ENCODE data around the gene SSH2. TPM values are rescaled to one million over a fixed set of nuclear protein-coding genes. Genes with fewer than 3 reads are reported as not detected.

The SSH2 gene
- total RNA-seq, result 37.6 TPM

GRCh38 chr17:29929533-29930408 lies at the start of gene SSH2:
SSH2 (minus strand) TSS chr17:29930228; CDS start chr17:29930000, 228 bp downstream.
- Histone ChIP-seq H3K27me3 (no peaks in the 10 kb centered on the region), H3K27ac (peak within 1 kb of the TSS; percentile 91)
- intact Hi-C loops (cut with DNase I), result loop anchor here (2.0 to 10.0 kb wide), 2 partner anchors 121 to 345 kb away; partner anchors contain the start of gene GIT1

GRCh38 chr17:29977836-29978235 lies 47.8 kb upstream of the SSH2 start:
- Histone ChIP-seq H3K4me3 (no peak overlapping the region), H3K27me3 (no peaks in the 10 kb centered on the region), H3K36me3 (no peaks in the 10 kb centered on the region), H3K9me3 (no peaks in the 10 kb centered on the region), H3K4me1 (no peaks in the 10 kb centered on the region), H3K27ac (no peak overlapping the region)
- DNase-seq (ENCODE audit: extremely low spot score in 2 of 2), result no peak
- TF ChIP-seq CTCF (IDR thresholded peaks at IDR 0.05), result no peak
- no peak for TF ChIP-seq POLR2AphosphoS5 (IDR thresholded peaks at IDR 0.05; ENCODE audit: insufficient read depth in 1 of 2, low read depth in 1 of 2)
- no peak for TF ChIP-seq POLR2A (IDR thresholded peaks at IDR 0.05)
- intact Hi-C loops (cut with DNase I), result no loop called here

More at GRCh38 chr17:29929533-29930408, at the start of gene SSH2:
- peak in 1 of 2 donors; percentile 87 for DNase-seq (ENCODE audit: extremely low spot score in 2 of 2)
- Histone ChIP-seq H3K9me3 (no peaks in the 10 kb centered on the region), H3K36me3 (no peaks in the 10 kb centered on the region), H3K4me3 (peak within 1 kb of the TSS; percentile 72 to 79), H3K4me1 (peaks cover 23% of the 10 kb centered on the region)
- no peak for TF ChIP-seq POLR2A (IDR thresholded peaks at IDR 0.05)
- peak; percentile 4 to 54 for TF ChIP-seq POLR2AphosphoS5 (IDR thresholded peaks at IDR 0.05; ENCODE audit: insufficient read depth in 1 of 2, low read depth in 1 of 2)
- TF ChIP-seq CTCF (IDR thresholded peaks at IDR 0.05), result peak in 1 of 3 experiments; percentile 19

- H3K4me1 ChIP-seq, result no peaks in the 10 kb centered on the region
- TF ChIP-seq CTCF (IDR thresholded peaks at IDR 0.05) (no peak), POLR2A (IDR thresholded peaks at IDR 0.05) (no peak), POLR2AphosphoS5 (IDR thresholded peaks at IDR 0.05; ENCODE audit: insufficient read depth in 1 of 2, low read depth in 1 of 2) (no peak)
- no peak for DNase-seq (ENCODE audit: extremely low spot score in 2 of 2)
- H3K36me3 ChIP-seq, result no peaks in the 10 kb centered on the region
- H3K9me3 ChIP-seq, result no peaks in the 10 kb centered on the region
- H3K27me3 ChIP-seq, result no peaks in the 10 kb centered on the region
- intact Hi-C loops (cut with DNase I), result no loop called here
- H3K27ac ChIP-seq, result no peak overlapping the region
- H3K4me3 ChIP-seq, result no peak overlapping the region
Observed at GRCh38 chr17:29973005-29973404, 43.0 kb upstream of the SSH2 start.

GRCh38 chr17:29972277-29972676 lies 42.2 kb upstream of the SSH2 start:
- Histone ChIP-seq H3K27me3 (no peaks in the 10 kb centered on the region), H3K36me3 (no peaks in the 10 kb centered on the region), H3K4me3 (no peak overlapping the region), H3K4me1 (no peaks in the 10 kb centered on the region), H3K9me3 (no peaks in the 10 kb centered on the region), H3K27ac (no peak overlapping the region)
- no peak for TF ChIP-seq POLR2A (IDR thresholded peaks at IDR 0.05)
- no peak for TF ChIP-seq POLR2AphosphoS5 (IDR thresholded peaks at IDR 0.05; ENCODE audit: insufficient read depth in 1 of 2, low read depth in 1 of 2)
- no peak for TF ChIP-seq CTCF (IDR thresholded peaks at IDR 0.05)
- no peak for DNase-seq (ENCODE audit: extremely low spot score in 2 of 2)
- intact Hi-C loops (cut with DNase I), result no loop called here

- no peaks in the 10 kb centered on the region for H3K4me1 ChIP-seq
- DNase-seq (ENCODE audit: extremely low spot score in 2 of 2), result no peak
- intact Hi-C loops (cut with DNase I), result no loop called here
Observed at GRCh38 chr17:29968271-29968670, 38.2 kb upstream of the SSH2 start.

More at GRCh38 chr17:29968271-29968670, 38.2 kb upstream of the SSH2 start:
- no peaks in the 10 kb centered on the region for H3K36me3 ChIP-seq
- no peak overlapping the region for H3K27ac ChIP-seq
- TF ChIP-seq POLR2A (IDR thresholded peaks at IDR 0.05), result no peak
- TF ChIP-seq POLR2AphosphoS5 (IDR thresholded peaks at IDR 0.05; ENCODE audit: insufficient read depth in 1 of 2, low read depth in 1 of 2), result no peak
- no peak for TF ChIP-seq CTCF (IDR thresholded peaks at IDR 0.05)
- no peaks in the 10 kb centered on the region for H3K27me3 ChIP-seq
- H3K9me3 ChIP-seq, result no peaks in the 10 kb centered on the region
- no peak overlapping the region for H3K4me3 ChIP-seq
